Body of pancreas (tissue), 4 donors: Measurements from ENCODE around the gene CSNK1A1. TPM values are rescaled to one million over a fixed set of nuclear protein-coding genes. Genes with fewer than 3 reads are reported as not detected.

Experiments
- ATAC-seq: fragments of 150-250 bp; one replicate; pipeline ENCODE4 v1.9.1; 2016
- DNase-seq, 4 donors: peaks; one replicate each; pipeline ENCODE4 v3.0.0-alpha.2; 2019
- H3K27ac ChIP-seq, 4 donors: fragments of 200-600 bp; sonication (generic); 1 replicate in 3 of 4; 2 replicates in 1 of 4; pipeline versions ENCODE4 v1.5.1 to v1.6.1; 2016 to 2019; ENCODE audit warnings: mild to moderate bottlenecking in 1 of 4, mixed read lengths in 1 of 4, moderate library complexity in 1 of 4
- H3K27me3 ChIP-seq, 2 donors: fragments of 200-600 bp; sonication (generic); one replicate each; pipeline ENCODE4 v1.6.0; 2016; ENCODE audit warnings: mild to moderate bottlenecking in 1 of 2
- H3K36me3 ChIP-seq, 2 donors: fragments of 200-600 bp; sonication (generic); replicated peaks in 1 of 2; 2 replicates each; pipeline ENCODE4 v1.5.1; 2016; ENCODE audit warnings: low read depth in 2 of 2; ENCODE audit not compliant: insufficient read depth in 1 of 2
- H3K4me1 ChIP-seq: fragments of 200-600 bp; sonication (generic); one replicate; pipeline ENCODE4 v1.6.0; 2016
- H3K4me3 ChIP-seq, 2 donors: fragments of 200-600 bp; sonication (generic); 1 replicate in 1 of 2; 2 replicates in 1 of 2; pipeline ENCODE4 v1.5.1; 2016 to 2019
- H3K9me3 ChIP-seq, 3 donors: fragments of 200-600 bp; sonication (generic); 1 replicate in 2 of 3; 2 replicates in 1 of 3; pipeline ENCODE4 v1.5.1; 2016
- POLR2A ChIP-seq, 3 donors: fragments of 450-650 bp; IDR thresholded peaks; one replicate each; pipeline ENCODE4 v1.6.1; 2016; ENCODE audit warnings: antibody characterized with exemption in 3 of 3, mild to moderate bottlenecking in 2 of 3
- WGBS, 2 donors: methylation state at CpG; one replicate each; pipeline ENCODE4 v1.1.5; 2017; 5-methylcytosine and 5-hydroxymethylcytosine counted together
- intact Hi-C: fragments of 100-400 bp; cut with DNase I; formaldehyde crosslinking; loops from one replicate; pipeline ENCODE4 v1.15.1; 2023
- total RNA-seq, 2 donors: library from RNA; depleted of rRNA; stranded (reverse); fragments of >200 nt; gene quantifications; one replicate each; pipeline ENCODE4 v1.1.0, GENCODE V29; 2016
- TF ChIP-seq, protein P1 (sequence below), 7 experiments: fragments of 450-650 bp in 4 of 7; fragments of 200-600 bp in 3 of 7; sonication (generic) in 3 of 7; IDR thresholded peaks; one replicate each; pipeline ENCODE4 v1.5.1; 2016 to 2019; ENCODE audit warnings: antibody characterized with exemption in 7 of 7

Gene CSNK1A1
- total RNA-seq, 2 donors from 2014 or later, result 82.4 to 85.4 TPM

DNA sequence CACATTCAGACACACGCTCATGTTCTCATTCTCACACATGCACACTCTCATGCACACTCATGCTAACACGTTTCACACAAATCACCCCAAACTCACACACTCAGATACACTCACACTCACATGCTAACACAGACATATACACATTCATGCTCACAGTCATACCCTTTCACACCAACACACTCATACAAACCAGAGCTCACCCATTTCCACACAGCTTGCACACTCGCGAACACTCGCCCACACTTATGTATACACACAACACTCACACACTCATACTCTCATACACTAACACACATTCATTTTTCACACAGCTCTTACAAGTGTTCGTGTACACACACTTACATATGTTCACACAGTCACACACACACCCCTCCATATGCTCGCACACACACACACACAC, 108.0 kb downstream of the CSNK1A1 start:
- TF ChIP-seq, protein P1, sequence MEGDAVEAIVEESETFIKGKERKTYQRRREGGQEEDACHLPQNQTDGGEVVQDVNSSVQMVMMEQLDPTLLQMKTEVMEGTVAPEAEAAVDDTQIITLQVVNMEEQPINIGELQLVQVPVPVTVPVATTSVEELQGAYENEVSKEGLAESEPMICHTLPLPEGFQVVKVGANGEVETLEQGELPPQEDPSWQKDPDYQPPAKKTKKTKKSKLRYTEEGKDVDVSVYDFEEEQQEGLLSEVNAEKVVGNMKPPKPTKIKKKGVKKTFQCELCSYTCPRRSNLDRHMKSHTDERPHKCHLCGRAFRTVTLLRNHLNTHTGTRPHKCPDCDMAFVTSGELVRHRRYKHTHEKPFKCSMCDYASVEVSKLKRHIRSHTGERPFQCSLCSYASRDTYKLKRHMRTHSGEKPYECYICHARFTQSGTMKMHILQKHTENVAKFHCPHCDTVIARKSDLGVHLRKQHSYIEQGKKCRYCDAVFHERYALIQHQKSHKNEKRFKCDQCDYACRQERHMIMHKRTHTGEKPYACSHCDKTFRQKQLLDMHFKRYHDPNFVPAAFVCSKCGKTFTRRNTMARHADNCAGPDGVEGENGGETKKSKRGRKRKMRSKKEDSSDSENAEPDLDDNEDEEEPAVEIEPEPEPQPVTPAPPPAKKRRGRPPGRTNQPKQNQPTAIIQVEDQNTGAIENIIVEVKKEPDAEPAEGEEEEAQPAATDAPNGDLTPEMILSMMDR (IDR thresholded peaks at IDR 0.05), result no peak
- DNase-seq, result no peak
- H3K27ac ChIP-seq, result peak overlapping the region in 1 of 4 donors; percentile 62
- 71 to 72% methylated on average over 7 of the region's 7 CpGs for WGBS, 2 donors
- peaks cover 7% of the 10 kb centered on the region for H3K4me1 ChIP-seq
- no peak overlapping the region for H3K4me3 ChIP-seq
- no peaks in the 10 kb centered on the region for H3K9me3 ChIP-seq
- intact Hi-C loops, result loop anchor here (5.0 kb wide), 1 partner anchor 119 kb away; no protein-coding TSS in a partner anchor
- H3K36me3 ChIP-seq, result no peaks in the 10 kb centered on the region
- no peaks in the 10 kb centered on the region for H3K27me3 ChIP-seq
- no peak for ATAC-seq

DNA sequence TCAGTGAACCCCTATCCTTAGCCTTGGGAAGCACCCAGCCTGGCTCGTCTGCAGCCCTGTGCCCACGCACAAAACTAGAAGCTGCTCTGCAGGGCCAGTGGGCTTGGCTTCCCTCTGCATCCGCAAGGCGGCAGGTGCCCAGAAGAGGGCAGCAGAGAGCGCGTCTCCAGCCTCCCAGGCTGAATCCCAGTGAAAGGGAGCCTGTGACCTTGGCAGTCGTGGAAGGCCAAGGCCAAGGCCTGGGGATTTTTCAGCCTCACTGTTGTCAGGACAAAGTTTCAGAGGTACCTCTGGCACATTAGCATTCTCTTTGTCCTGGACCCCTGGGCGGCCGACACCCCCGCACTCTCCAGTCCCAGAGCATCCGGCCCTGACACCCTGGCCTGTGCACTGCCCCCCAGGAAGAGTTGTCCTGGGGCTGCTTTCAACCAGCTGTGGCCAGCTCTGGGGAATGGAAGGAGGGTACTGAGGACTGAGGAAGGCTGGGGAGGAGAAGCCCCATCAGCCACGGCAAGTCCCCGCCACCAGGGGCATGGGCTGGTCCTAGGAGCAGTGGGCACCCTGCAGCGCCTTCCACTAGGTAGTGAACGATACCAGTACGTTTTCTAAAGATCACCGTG, 108.6 kb downstream of the CSNK1A1 start:
- intact Hi-C loops, result loop anchor here (5.0 kb wide), 1 partner anchor 120 kb away; no protein-coding TSS in a partner anchor
- H3K27ac ChIP-seq, result peak overlapping the region in 3 of 4 donors; percentile 16 to 62 (median 57)
- no peaks in the 10 kb centered on the region for H3K36me3 ChIP-seq
- WGBS, 2 donors, result 36 to 63% methylated on average over 8 to 17 of the region's 17 CpGs
- no peak overlapping the region for H3K4me3 ChIP-seq
- H3K9me3 ChIP-seq, result no peaks in the 10 kb centered on the region
- DNase-seq (peak; percentile 81 to 89 (median 85)), ATAC-seq (peak; percentile 86)
- TF ChIP-seq, protein P1 (IDR thresholded peaks at IDR 0.05), result peak; percentile 85 to 95 (median 93)
- no peak for TF ChIP-seq POLR2A (IDR thresholded peaks at IDR 0.05)
- H3K4me1 ChIP-seq, result peaks cover 7% of the 10 kb centered on the region
- H3K27me3 ChIP-seq, result no peaks in the 10 kb centered on the region

Other genes with a start within 250 kb of the CSNK1A1 start
- 10 to 100 TPM in 1 of 2 donors, 1 to 10 TPM in 1; 4.9 to 10.6 TPM for gene GRPEL2, start 205.9 kb downstream of the CSNK1A1 start, total RNA-seq
- gene PCYOX1L, start 193.4 kb downstream of the CSNK1A1 start, total RNA-seq, result 1 to 10 TPM; 3.9 to 5.6 TPM
- not detected for gene IL17B, start 172.1 kb downstream of the CSNK1A1 start, total RNA-seq
- 10 to 100 TPM in 1 of 2 donors, 1 to 10 TPM in 1; 5.9 to 14.0 TPM for gene ARHGEF37, start 30.1 kb upstream of the CSNK1A1 start, total RNA-seq
- 1 to 10 TPM; 1.3 to 4.6 TPM for gene PPARGC1B, start 178.9 kb upstream of the CSNK1A1 start, total RNA-seq